ENCODE data around the gene TCHH.

The TCHH gene

GRCh38 chr1:152109231-152109997, 5.8 kb downstream of the TCHH start:
- peak overlapping the region; percentile 45 for H3K4me3 ChIP-seq (ENCODE audit: low read depth, low read length)

GRCh38 chr1:152108882-152109222, 6.4 kb downstream of the TCHH start:
- DNase-seq (ENCODE audit: low read depth) = no peak
- TF ChIP-seq, protein P1, sequence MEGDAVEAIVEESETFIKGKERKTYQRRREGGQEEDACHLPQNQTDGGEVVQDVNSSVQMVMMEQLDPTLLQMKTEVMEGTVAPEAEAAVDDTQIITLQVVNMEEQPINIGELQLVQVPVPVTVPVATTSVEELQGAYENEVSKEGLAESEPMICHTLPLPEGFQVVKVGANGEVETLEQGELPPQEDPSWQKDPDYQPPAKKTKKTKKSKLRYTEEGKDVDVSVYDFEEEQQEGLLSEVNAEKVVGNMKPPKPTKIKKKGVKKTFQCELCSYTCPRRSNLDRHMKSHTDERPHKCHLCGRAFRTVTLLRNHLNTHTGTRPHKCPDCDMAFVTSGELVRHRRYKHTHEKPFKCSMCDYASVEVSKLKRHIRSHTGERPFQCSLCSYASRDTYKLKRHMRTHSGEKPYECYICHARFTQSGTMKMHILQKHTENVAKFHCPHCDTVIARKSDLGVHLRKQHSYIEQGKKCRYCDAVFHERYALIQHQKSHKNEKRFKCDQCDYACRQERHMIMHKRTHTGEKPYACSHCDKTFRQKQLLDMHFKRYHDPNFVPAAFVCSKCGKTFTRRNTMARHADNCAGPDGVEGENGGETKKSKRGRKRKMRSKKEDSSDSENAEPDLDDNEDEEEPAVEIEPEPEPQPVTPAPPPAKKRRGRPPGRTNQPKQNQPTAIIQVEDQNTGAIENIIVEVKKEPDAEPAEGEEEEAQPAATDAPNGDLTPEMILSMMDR (IDR thresholded peaks at IDR 0.05; ENCODE audit: control insufficient read depth, extremely low read depth, insufficient read depth) = no peak
- H3K4me3 ChIP-seq (ENCODE audit: low read depth, low read length) = peak overlapping the region; percentile 45

More at GRCh38 chr1:152109231-152109997, 5.8 kb downstream of the TCHH start:
- TF ChIP-seq, protein P1 (IDR thresholded peaks at IDR 0.05; ENCODE audit: control insufficient read depth, extremely low read depth, insufficient read depth) = no peak
- no peak for DNase-seq (ENCODE audit: low read depth)

DNA sequence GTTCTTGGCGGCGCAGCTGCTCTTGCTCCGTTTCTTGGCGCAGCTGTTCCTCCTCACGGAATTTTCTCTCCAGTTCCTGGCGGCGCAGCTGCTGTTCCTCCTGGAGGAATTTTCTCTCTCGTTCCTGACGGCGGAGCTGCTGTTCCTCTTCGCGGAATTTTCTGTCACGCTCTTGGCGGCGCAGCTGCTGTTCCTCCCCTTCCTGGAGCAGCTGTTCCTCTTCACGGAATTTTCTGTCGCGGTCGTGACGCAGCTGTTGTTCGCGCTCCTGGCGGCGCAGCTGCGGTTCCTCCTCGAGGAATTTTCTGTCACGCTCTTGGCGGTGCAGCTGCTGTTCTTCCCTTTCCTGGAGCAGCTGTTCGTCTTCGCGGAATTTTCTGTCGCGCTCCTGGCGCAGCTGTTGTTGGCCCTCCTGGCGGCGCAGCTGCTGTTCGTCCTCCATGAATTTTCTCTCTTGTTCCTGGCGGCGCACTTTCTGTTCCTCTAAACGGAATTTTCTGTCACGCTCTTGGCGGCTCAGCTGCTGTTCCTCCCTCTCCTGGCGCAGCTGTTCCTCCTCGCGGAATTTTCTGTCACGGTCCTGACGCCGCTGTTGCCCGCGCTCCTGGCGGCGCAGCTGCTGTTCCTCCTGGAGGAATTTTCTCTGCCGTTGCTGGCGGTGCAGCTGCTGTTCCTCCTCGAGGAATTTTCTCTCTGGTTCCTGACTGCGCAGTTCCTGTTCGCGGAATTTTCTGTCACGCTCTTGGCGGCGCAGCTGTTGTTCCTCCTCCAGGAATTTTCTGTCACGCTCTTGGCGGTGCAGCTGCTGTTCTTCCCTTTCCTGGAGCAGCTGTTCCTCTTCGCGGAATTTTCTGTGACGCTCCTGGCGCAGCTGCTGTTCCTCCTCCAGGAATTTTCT, 7.0 kb downstream of the TCHH start:
- TF ChIP-seq, protein P1 (IDR thresholded peaks at IDR 0.05; ENCODE audit: control insufficient read depth, extremely low read depth, insufficient read depth) = no peak
- DNase-seq (ENCODE audit: low read depth) = no peak
- no peak overlapping the region for H3K4me3 ChIP-seq (ENCODE audit: low read depth, low read length)

DNA sequence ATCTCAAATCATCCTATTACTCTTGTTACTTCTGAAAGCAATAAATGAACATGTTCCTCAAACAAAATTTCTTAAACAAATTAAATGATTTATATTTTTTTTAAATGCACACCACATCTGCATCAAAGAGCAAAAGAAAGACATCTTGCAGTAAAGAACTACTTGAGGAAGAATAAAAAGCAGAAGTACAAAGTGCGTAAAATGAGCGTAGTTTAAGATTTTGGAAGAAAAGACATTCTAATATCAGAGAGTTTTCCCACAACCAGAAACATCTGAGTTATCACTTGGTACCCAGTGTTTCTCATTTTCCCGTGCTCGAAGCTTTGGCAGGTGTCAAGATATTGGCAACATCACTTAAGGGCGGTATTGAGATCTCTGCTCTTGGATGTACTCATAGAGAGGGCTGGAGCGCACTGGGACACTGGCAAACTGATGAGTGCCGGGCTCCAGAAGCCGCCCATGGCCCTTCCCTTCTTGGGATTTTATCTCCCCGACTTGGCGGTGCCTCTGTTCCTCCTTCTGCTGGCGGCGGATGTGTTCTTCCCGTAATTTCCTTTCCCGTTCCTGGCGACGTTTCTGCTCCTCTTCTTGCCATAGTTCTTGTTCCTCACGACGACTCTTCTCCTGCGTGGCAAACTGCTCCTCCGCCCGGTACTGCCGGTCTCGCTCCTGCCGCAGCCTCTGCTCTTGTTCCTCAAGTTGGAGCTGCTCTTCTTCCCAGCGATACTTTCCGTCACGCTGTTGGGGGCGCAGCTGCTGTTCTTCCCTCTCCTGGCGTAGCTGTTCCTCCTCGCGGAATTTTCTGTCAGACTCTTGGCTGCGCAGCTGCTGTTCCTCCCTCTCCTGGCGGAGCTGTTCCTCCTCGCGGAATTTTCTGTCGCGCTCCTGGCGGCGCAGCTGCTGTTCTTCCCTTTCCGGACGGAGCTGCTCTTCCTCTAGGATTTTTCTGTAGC, 7.9 kb downstream of the TCHH start:
- TF ChIP-seq, protein P1 (IDR thresholded peaks at IDR 0.05; ENCODE audit: control insufficient read depth, extremely low read depth, insufficient read depth) = no peak
- no peak for DNase-seq (ENCODE audit: low read depth)
- no peak overlapping the region for H3K4me3 ChIP-seq (ENCODE audit: low read depth, low read length)

- TF ChIP-seq, protein P1 (IDR thresholded peaks at IDR 0.05; ENCODE audit: control insufficient read depth, extremely low read depth, insufficient read depth) = no peak
- DNase-seq (ENCODE audit: low read depth) = no peak
- no peak overlapping the region for H3K4me3 ChIP-seq (ENCODE audit: low read depth, low read length)
These were observed 10.4 kb downstream of the TCHH start for GRCh38 chr1:152104854-152105253.

GRCh38 chr1:152096931-152097330, 18.3 kb downstream of the TCHH start:
- no peak overlapping the region for H3K4me3 ChIP-seq (ENCODE audit: low read depth, low read length)

More at GRCh38 chr1:152096931-152097330, 18.3 kb downstream of the TCHH start:
- DNase-seq (ENCODE audit: low read depth) = no peak
- TF ChIP-seq, protein P1 (IDR thresholded peaks at IDR 0.05; ENCODE audit: control insufficient read depth, extremely low read depth, insufficient read depth) = no peak

All from LNCaP clone FGC (cell line).